Transverse colon (tissue), 4 donors: ENCODE results near the gene CCT2.

Source experiments
- EP300 ChIP-seq: sonication (generic); formaldehyde crosslinking; IDR thresholded peaks from one replicate; pipeline ENCODE4 v1.6.1; 2017; ENCODE audit warnings: antibody characterized with exemption, low read depth
- POLR2A ChIP-seq: fragments of 450-650 bp; IDR thresholded peaks from one replicate; pipeline ENCODE4 v1.6.1; 2016; ENCODE audit warnings: antibody characterized with exemption, mild to moderate bottlenecking, moderate library complexity
- POLR2AphosphoS5 ChIP-seq, 3 donors: sonication (generic); formaldehyde crosslinking; IDR thresholded peaks; one replicate each; pipeline ENCODE4 v1.6.1; 2016; ENCODE audit warnings: antibody characterized with exemption in 3 of 3
- TF ChIP-seq, protein P1 (sequence below), 5 experiments: fragments of 200-600 bp in 3 of 5; fragments of 450-650 bp in 2 of 5; sonication (generic) in 3 of 5; IDR thresholded peaks; 1 replicate in 2 of 5; 2 replicates in 3 of 5; pipeline ENCODE4 v1.5.1; 2016 to 2017; ENCODE audit warnings: antibody characterized with exemption in 5 of 5, inconsistent platforms in 3 of 5, mild to moderate bottlenecking in 2 of 5, moderate library complexity in 1 of 5

DNA sequence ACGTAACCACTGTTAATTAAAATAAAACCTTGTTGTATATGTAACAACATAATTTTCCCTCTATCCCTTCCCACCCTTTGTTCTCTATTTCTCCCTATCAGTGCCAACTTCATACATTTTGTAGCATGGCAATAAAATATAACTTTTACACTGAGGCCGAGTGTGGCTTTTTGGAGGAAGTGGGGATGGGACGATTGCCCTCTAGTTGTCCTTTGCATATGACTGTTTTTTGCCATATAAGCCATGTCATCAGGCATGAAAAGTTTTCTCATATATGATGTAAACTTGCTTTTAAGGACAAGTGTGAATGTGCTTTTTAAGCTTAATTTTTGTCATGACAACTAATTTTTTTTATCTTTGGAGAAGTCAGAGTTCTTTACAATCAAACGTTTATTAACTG lies 6.2 kb upstream of the CCT2 start:
- TF ChIP-seq, protein P1, sequence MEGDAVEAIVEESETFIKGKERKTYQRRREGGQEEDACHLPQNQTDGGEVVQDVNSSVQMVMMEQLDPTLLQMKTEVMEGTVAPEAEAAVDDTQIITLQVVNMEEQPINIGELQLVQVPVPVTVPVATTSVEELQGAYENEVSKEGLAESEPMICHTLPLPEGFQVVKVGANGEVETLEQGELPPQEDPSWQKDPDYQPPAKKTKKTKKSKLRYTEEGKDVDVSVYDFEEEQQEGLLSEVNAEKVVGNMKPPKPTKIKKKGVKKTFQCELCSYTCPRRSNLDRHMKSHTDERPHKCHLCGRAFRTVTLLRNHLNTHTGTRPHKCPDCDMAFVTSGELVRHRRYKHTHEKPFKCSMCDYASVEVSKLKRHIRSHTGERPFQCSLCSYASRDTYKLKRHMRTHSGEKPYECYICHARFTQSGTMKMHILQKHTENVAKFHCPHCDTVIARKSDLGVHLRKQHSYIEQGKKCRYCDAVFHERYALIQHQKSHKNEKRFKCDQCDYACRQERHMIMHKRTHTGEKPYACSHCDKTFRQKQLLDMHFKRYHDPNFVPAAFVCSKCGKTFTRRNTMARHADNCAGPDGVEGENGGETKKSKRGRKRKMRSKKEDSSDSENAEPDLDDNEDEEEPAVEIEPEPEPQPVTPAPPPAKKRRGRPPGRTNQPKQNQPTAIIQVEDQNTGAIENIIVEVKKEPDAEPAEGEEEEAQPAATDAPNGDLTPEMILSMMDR (IDR thresholded peaks at IDR 0.05), result no peak
- TF ChIP-seq EP300, result no peak
- TF ChIP-seq POLR2A, result no peak
- no peak for TF ChIP-seq POLR2AphosphoS5 (IDR thresholded peaks at IDR 0.05)
